ENCODE data around the gene CHD5. TPM values are rescaled to one million over a fixed set of nuclear protein-coding genes. Genes with fewer than 3 reads are reported as not detected.

The CHD5 gene
- total and polyA plus RNA-seq, 12 donors: 0.07 to 56.5 (median 2.1) TPM; not detected in 2

DNA sequence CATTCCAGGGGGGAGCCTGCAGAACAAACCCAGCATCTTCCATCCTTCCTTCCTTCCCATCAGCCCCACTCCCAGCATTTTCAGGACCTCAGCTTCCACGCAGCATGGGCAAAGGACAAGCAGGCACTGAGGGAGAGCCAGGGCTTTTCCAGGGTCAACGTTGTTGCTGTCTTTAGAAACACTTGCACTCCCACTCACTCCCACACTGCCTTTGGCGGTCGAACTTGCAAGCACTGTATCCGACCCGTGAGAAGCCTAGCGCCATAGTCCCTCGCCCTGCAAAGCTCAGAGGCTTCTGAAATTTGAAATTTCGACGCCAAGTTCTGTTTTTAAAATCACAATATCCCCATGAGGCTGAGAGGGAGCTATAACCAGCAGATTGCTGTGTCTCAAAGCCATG, 87.0 kb downstream of the CHD5 start:
- no peaks in the 10 kb centered on the region for H3K27me3 ChIP-seq
- 79 to 83% (median 81%) methylated on average over 9 to 10 of the region's 10 CpGs for WGBS, 4 donors
- H3K4me1 ChIP-seq (replicated peaks in 1 of 2): no peaks in the 10 kb centered on the region
- no peak overlapping the region for H3K4me3 ChIP-seq
- H3K27ac ChIP-seq: no peak overlapping the region
- H3K36me3 ChIP-seq (replicated peaks in 1 of 2): no peaks in the 10 kb centered on the region
- H3K9me3 ChIP-seq (replicated peaks in 1 of 3): no peaks in the 10 kb centered on the region
- TF ChIP-seq, protein P1, sequence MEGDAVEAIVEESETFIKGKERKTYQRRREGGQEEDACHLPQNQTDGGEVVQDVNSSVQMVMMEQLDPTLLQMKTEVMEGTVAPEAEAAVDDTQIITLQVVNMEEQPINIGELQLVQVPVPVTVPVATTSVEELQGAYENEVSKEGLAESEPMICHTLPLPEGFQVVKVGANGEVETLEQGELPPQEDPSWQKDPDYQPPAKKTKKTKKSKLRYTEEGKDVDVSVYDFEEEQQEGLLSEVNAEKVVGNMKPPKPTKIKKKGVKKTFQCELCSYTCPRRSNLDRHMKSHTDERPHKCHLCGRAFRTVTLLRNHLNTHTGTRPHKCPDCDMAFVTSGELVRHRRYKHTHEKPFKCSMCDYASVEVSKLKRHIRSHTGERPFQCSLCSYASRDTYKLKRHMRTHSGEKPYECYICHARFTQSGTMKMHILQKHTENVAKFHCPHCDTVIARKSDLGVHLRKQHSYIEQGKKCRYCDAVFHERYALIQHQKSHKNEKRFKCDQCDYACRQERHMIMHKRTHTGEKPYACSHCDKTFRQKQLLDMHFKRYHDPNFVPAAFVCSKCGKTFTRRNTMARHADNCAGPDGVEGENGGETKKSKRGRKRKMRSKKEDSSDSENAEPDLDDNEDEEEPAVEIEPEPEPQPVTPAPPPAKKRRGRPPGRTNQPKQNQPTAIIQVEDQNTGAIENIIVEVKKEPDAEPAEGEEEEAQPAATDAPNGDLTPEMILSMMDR (IDR thresholded peaks at IDR 0.05): no peak
- TF ChIP-seq POLR2A (IDR thresholded peaks at IDR 0.05): no peak
- no peak for DNase-seq
- intact Hi-C loops (cut with DNase I): loop anchor here in 1 of 2 donors (10.0 kb wide), 1 partner anchor 58 kb away; no protein-coding TSS in a partner anchor

DNA sequence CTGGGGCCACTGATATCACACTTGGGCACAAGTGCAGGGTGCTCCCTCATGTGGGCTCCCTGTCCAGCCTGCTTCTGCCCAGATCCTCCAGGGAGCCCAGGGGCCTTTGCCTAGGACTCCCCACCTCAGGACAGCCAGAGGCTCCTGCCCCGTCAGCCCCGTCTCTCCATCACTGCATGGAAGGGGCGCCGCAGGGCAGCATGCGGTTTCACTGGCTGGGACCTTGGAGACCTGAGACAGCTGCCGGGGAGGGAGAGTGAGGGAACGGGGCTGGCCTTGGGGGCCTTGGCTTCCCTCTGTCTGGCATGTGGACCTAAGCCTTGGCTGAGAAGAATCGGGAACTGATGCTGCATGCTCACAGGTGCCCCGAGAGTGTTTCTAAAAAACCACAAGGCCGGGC, 87.9 kb downstream of the CHD5 start:
- WGBS, 4 donors: 41 to 83% (median 55%) methylated on average over 1 to 10 of the region's 10 CpGs
- DNase-seq: no peak
- no peak overlapping the region for H3K4me3 ChIP-seq
- no peak overlapping the region for H3K27ac ChIP-seq
- H3K9me3 ChIP-seq (replicated peaks in 1 of 3): no peaks in the 10 kb centered on the region
- TF ChIP-seq, protein P1 (IDR thresholded peaks at IDR 0.05): no peak
- no peak for TF ChIP-seq POLR2A (IDR thresholded peaks at IDR 0.05)
- H3K27me3 ChIP-seq: no peaks in the 10 kb centered on the region
- H3K36me3 ChIP-seq (replicated peaks in 1 of 2): no peaks in the 10 kb centered on the region
- no peaks in the 10 kb centered on the region for H3K4me1 ChIP-seq (replicated peaks in 1 of 2)
- intact Hi-C loops (cut with DNase I): loop anchor here in 1 of 2 donors (10.0 kb wide), 1 partner anchor 57 kb away; no protein-coding TSS in a partner anchor

DNA sequence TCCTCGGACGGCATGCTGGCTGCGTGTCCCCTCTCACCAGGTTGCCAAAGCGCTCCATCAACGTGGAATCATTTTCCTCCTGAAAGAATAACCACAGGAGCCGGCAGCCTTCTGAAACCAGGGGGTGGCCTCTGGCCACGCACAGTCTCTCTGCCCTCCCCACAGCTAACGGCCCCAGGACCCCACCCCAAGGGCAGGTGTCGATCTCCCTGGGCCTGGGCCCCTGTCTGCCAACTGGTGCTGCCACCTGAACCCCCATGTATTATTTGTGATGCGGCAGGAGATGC, 88.4 kb downstream of the CHD5 start:
- Histone ChIP-seq H3K4me3 (no peak overlapping the region), H3K4me1 (replicated peaks in 1 of 2) (no peaks in the 10 kb centered on the region), H3K36me3 (replicated peaks in 1 of 2) (no peaks in the 10 kb centered on the region), H3K9me3 (replicated peaks in 1 of 3) (no peaks in the 10 kb centered on the region), H3K27me3 (no peaks in the 10 kb centered on the region), H3K27ac (no peak overlapping the region)
- 81 to 88% (median 84%) methylated on average over 6 to 10 of the region's 10 CpGs for WGBS, 4 donors
- DNase-seq: no peak
- intact Hi-C loops (cut with DNase I): loop anchor here in 1 of 2 donors (10.0 kb wide), 1 partner anchor 57 kb away; no protein-coding TSS in a partner anchor
- no peak for TF ChIP-seq POLR2A (IDR thresholded peaks at IDR 0.05)
- TF ChIP-seq, protein P1 (IDR thresholded peaks at IDR 0.05): no peak

DNA sequence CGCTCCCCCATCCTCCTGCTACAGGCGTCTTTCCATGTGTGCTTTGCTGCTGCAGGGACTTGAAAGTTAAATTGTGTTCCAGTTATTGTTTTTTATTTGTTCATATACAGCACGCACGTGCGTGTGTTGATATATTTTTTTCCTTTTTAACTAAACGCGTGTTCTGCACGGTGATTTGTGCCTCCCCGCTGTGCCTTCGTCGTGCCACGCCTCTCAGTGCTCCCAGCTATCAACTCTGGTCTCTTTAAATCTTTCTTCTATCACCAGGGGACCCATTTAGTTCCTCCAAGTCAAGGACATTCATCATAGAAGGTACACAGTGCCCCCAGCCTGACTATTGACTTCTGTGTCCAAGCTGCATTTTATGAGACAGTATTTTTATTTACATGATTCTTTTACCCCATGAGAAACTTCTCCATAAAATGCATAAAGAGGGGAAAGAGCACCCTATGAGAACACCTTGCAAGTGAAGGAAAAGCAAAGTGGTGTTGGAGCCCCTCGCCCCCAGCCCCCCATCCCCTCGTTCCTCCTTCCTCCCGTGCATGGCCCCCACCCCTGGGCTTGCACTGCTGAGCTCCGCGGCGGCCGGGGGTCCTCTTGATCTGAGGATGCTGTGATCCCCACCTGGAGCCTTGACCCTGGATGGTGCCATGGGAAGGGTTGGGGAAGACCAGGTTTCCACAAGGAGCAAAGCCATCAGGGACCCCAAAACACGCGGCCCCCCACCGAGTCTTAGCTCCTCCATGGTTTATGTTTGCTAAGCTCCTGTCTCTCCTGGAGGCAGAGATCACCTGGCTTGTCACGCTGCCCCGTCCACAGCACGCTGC, 88.9 kb downstream of the CHD5 start:
- Histone ChIP-seq H3K9me3 (replicated peaks in 1 of 3) (no peaks in the 10 kb centered on the region), H3K4me1 (replicated peaks in 1 of 2) (no peaks in the 10 kb centered on the region), H3K4me3 (no peak overlapping the region), H3K36me3 (replicated peaks in 1 of 2) (no peaks in the 10 kb centered on the region), H3K27me3 (no peaks in the 10 kb centered on the region), H3K27ac (no peak overlapping the region)
- 81 to 86% (median 84%) methylated on average over 19 to 25 of the region's 25 CpGs for WGBS, 4 donors
- no peak for TF ChIP-seq POLR2A (IDR thresholded peaks at IDR 0.05)
- TF ChIP-seq, protein P1 (IDR thresholded peaks at IDR 0.05): no peak
- intact Hi-C loops (cut with DNase I): loop anchor here in 1 of 2 donors (10.0 kb wide), 1 partner anchor 56 kb away; no protein-coding TSS in a partner anchor
- no peak for DNase-seq

All from adrenal gland (tissue), 12 donors.